NCI-H524 (cell line): ENCODE data around the gene SEMA5B.
A peak's percentile ranks its signal among the peaks of the same experiment; 100 is the strongest.

ENCODE experiments used
- DNase-seq, 2 experiments: peaks; one replicate each; lab custom pipeline; 2025; lab: John Stamatoyannopoulos, UW

Gene SEMA5B

DNA sequence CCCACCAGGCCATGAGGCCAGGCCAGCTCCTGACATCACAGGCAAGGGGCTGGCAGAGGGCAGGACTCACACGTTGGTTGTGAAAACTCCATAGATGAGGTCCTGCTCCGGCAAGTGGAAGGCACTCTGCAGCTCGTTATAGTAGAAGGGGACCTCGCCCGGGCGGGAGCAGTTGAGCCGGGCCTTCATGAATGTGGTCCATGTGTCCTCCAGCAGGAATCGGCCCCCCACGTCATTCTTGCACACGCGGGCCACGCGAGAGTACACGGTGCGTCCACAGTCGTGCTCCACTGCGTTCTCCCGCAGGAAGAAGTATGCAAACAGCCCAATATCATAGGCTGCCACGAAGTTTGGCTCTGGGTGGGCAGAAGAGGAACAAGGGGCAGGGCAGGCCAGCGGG lies 101.2 kb downstream of the SEMA5B start:
- DNase-seq = no peak

DNA sequence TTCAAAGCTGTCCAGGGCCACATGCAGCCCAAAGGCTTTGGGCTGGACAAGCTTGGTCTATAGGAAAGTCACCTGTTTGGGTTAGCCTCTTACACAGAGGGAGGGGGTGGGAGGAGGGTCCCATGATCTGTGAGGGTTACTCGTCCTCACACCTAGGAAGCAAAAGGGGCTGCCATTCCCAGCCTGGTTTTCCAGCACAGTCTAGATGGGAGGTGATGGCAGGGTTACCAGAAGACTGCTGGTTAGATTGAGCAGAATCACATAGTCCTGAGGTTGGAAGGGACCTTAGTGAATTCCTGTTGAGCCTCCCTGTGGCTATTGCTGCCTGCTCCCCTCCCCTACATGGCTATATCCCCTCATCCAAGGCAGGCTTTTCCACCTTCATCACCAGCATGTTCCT lies 101.8 kb downstream of the SEMA5B start:
- DNase-seq = no peak

DNA sequence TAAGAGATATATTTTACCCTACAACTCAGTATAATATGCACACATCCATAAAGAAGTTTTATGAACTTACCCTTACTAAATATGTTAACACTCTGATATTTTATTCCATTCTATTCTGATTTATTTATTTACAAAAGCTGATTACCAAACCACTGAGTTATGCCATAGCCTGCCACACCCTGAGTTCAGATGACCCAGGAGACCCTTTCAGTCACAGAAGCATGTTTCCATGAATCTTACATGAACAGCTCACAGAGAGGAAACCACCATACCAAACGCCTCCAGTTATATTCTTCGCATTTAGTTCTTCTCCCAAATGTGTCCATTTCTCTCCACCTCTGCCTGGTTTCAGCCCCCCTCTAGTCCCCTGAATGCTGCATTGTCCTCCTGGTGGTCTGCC lies 103.5 kb downstream of the SEMA5B start:
- no peak for DNase-seq

DNA sequence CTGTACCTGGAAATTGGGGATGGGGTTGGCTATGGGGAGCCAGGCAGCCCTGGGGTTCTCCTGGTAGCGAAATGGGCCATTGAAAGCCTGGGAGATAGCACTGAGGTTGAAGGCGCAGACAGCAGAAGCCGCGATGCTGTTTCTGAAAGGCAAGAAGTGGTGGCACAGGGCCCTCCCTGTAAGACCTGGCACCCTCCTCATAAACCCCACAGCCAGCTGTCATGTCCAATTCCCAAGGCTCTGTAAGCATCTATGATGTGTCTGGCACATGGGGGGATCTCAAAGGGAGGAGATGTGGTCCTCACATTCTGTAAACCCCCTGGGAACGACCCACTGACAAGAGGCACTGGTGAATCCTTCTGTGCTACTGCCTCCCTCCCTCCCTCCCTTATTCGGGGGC lies 104.0 kb downstream of the SEMA5B start:
- peak; percentile 33 to 60 for DNase-seq

DNA sequence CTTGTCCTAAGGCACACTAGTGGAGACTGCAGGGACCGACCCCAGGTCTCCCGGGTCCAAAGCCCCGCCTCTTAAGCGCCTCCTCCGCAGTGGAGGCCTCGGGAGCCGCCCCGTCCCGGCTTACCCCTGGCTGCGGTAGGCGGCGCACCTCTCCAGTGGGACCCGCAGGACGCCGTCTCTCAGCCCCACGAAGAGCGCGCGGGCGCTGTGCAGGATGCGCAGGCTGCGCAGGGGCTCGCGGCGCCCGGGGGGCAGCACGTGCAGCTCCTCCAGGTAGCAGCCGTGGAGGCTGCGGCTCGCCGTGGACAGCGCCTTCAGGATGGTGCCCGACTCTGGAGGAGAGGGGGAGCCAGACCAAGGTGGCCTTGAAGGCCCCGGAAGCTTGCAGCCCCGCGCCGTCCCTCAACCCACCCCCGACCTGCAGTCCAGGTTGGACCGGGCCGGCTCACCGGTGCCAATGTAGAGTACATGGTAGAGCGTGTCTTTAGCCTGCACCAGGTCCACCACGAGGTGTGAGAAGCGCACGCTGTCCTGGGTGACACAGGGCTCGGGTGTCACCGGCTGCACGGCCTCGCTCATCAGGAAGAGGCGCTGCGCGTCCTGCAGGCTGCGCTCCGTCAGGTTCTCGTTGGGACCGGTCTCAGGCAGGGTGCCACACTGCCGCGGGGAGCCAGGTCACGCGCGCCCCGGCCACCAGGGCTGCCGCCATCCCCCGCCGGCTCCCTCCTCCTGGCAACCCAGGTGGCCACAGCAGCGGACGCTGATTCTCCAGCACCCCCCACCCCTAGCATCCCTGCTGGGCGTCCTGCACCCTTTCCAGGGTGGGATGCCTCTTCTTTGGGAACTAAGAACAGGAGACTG lies 105.5 kb downstream of the SEMA5B start:
- no peak for DNase-seq

DNA sequence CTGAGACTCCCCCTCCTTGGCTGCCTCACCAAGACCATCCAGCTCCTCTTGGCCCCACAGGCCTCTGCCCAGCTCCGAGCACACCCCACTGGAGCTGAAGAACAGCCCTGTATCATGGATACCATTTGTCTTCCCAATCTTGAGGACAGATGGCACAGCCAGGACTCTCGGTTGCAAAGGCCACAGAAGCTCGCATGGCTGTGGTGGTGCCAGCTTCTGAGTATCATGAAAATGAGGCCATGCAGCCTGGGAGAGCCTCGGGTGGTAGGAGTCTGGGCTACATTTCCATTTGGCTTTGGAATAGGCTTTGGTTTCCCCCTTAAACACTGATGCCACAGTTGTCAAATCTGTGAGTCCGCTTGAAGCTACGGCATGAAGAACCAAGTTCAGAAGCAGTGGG lies 106.6 kb downstream of the SEMA5B start:
- DNase-seq = no peak

DNA sequence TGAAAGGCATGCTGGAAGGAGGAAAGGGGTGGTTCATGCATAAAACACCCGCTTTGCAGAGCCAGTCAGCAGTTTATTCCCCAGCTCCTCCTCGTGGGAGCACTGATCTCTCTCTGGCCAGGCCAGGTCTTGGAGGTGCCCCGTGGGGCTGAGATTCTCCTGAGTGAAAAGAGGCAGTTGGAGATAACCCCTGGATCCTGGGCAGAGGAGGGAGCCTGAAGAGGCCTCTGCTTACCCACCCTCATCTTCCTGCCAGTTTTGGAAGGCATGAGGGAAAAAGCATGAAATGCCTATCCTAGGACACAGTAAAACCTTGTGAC lies 108.3 kb downstream of the SEMA5B start:
- DNase-seq = no peak

DNA sequence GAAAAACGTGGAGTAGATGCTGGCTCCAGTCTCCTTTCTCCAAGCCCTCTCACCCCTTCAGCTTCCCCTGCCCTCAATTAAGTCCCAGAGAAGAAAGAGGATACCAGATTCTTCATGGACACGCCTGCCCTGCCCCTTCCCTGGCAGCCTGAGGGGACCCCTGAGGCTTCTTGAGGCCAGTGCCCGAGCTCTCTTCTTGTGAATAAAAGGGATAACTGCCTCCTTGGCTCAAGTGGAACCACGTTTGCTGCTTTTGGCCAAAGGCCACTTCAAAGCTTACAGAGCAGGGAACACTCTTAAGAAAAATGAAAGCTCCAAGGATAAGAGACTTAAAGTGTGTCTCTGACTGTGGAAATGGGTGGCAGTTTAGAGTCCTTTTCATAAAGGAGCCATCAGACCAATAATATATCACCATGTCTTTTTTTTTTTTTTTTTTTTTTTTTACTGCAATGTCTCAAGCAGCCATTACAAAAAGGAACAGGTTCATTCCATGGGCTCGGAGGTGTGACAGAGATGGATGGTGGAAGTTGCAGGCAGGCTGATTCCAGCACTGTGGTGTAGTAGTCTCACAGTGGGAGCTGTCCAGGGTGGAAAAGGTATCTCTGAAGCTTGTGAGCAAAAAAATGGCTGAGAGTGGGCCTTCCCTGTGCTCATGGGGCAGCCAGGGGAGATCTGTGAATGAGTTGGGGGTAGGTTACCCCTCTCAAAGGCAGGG lies 108.8 kb downstream of the SEMA5B start:
- DNase-seq = no peak

DNA sequence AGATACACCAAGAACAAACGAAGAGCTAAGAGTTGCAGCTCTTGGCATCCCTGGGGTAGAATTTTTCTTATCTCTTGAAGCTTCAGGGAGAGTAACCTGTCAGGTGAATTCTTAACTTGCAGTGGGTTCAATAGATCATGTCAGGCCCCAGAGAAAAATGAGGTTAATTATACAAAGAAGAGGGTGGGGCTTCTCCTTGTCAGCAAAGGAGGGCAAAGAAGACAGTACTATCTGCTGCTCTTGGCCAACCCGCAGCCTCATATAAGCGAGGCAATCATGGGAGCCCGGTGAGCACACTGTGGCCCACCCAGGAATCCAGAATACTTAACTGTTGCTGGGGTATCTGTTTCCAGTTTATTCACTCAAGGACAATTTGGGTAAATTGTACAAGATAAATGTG lies 110.2 kb downstream of the SEMA5B start:
- no peak for DNase-seq

DNA sequence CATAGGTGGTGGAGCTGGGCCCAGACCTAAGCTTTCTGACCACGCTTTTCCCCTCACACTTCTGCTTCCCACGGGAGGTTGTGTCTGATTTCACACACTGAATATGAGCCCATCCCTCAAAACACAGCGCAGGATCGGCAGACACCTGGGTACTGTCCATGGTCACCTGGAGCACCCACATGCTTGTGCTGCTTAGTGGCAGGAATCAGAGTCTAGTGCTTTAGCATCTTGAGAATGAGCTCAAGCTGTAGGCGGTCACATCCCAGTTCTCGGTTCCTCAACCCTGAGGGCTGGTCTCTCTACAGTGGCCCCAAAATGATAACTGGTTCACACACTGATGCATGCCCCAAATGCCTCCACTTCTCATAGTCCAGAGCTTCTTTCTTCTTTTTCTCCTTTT lies 111.0 kb downstream of the SEMA5B start:
- no peak for DNase-seq

DNA sequence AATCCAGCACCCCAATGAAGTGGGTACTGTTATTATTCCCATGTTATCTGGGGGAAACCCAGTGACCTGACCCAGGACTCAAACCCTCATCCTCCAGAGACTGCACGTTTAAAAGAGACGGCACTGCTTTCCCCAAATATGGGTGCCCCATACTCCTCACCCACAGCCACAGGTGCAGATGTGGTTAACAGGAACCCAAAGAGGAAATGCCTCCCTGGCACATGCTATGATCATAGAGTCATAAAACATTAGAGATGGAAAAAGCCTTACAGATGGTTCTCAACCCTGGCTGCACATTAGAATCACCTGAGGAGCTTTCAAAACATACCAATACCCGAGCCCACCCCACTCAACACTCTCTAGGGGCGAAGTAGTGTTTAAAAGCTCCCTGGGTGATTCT lies 111.5 kb downstream of the SEMA5B start:
- DNase-seq = no peak

DNA sequence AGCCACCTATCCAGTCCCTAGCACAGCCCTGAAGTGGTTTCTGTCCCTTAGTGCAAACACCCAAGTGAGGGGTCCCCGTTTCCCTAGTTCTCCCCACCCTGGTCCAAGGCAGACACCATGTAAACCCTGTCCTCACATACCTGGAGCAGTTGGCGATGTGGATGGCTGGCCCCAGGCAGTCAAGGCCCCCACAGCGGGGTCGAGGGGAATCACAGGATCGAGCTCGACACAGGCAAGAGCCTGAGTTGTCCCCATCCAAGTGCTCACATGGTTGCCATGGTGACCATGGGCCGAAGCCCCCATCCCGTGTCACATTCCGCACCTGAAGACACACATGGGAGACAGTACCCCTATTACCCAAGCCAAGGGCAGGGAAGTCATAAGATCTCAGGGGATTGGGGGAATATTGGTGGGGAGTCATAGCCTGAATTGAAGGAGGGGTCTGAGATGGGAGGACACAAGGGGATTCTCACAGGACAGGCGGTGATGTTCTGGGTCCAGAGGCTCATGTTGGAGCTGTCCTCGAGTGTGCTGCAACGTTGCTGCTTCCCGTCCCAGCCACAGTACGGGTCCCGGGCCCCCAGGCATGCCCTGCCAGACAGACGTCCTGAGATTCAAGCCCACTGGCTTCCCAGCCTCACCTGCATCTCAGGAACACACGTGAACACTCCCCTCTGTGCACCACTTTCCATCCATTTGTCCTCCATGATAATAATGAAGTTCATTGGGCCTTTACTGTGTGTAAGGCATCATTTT lies 112.1 kb downstream of the SEMA5B start:
- DNase-seq = no peak

DNA sequence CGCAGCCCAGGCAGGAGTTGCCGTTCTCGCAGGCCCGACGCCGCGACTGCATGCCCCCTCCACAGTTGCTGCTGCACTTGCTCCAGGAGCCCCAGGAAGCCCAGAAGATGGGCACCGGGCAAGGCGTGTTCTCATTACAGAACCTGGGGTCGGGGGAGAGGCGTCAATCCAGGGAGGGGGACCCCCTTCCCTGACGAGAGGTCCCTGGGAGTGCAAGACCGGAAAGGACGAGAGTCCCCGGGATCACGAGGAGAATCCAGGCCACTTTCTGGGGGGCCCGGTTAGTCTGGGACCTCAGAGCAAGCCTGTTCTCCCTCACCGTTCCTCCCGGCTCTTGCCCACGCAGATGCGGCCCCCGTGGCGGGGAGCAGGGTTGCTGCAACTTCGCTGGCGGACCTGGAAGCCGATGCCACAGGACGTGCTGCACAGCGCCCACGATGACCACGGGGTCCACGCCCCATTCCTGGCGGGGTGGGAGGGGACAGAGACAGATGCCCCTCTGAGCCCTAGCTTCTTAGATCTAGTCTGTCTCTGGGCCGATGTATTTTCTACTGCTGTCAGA lies 113.9 kb downstream of the SEMA5B start:
- no peak for DNase-seq

DNA sequence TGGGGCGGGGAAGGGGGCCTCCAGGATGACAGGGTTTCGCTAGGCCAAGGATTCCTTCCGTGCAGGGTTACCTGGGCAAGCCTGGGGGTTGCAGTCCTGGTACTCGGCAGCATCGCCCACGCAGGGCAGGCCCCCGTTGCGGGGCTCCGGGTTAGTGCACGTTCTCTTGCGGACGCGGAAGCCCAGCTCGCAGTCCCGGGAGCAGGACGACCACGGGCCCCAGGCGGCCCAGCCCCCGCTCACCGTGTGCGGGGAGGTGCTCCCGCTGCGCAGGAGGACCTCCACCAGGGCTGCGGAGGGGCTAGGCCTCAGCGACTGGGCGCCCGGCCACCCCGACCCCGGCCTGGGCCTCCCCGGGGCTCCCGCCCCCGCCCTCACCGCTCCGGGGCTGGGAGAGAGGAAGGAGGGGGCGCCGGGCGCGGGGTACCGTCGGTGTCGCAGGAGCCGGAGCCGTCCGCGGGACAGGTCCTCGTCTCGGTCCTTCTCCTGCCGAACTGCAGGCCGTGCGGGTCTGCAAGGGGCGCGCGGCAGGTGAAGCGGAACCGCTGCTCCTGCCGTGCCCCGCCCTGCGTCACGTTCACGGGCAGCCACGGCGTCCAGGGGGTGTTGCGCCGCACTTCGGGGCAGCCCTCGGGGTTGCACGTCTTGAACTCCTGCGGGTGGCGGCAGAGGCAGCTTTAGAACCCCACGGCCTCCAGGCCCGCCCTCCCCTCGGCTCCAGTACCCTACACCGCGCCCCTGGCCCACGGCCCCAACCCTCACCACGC lies 114.6 kb downstream of the SEMA5B start:
- no peak for DNase-seq

DNA sequence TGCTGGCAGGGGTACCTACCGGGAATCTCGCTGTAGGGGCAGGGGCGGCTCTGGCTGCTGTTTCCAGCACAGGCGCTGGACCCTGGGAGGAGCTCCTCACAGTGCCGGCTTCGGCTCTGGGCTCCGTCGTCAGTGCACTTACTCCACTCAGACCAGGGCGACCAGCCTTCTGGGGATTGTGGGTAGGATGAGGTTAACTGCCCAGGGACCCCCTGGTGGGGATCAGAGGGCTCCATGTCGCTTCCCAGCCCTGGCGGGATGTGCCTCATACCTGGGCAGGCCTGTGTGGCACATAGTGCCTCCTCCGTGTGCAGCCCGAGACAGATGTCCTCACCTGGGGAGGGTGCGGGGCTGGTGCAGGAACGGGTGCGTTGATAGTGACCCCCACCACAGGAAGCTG lies 115.7 kb downstream of the SEMA5B start:
- no peak for DNase-seq

DNA sequence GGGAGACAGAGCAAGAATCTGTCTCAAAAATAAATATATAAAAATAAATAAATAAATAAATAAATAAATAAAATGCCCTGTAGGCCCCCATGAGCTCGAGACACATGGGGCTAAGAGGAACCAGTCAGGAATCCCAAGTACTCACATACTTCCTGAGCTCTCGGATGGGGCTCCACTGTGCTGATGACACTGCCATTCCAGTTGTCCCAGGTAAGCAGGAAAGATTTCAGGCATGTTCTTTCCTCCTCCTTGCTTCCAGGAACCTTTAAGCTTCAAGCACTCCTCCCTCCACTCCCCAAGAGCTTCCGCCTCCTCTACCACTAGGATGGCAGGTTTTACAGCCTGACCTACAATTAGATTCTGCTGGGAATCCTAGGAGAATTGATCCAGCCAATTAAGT lies 119.3 kb downstream of the SEMA5B start:
- DNase-seq = no peak

DNA sequence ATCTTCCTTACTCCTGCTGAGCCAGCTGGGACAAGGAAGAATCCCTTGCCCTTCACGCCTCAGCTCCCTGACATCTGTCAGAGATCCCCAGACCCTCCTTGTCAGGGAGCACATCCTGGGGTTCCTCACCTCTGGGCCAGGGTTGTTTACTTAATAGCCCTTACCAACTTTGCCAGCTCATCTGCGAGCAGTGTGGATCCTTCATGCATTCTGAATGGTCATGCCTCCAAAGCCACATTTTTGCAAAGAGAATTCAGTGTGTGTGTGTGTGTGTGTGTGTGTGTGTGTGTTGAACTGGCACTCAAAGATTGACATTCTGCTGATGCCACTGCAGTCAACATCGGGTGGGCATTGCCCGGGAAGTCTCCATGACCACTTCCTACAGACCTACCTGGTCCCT lies 120.1 kb downstream of the SEMA5B start:
- DNase-seq = no peak

DNA sequence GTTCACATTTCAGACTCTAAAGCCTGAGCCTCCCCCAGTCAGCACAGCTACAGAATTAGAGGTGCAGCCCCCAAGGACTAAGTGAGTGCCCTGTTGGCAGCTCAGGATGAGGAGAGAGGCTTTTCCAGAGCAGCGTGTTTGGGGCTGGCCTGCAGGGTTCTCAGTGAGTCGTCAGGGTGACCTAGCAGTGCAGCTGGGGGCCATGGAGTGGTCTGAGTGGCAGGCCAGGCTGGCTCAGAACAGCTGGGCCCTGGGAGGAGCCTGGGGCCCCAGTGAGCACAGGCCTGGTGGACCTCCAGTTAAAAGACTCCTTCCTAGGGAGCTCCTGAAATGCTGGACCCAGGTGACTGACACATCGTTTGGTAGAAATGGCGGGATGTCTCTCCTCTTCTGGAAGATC lies 124.4 kb downstream of the SEMA5B start:
- DNase-seq = peak in 1 of 2 experiments; percentile 39

DNA sequence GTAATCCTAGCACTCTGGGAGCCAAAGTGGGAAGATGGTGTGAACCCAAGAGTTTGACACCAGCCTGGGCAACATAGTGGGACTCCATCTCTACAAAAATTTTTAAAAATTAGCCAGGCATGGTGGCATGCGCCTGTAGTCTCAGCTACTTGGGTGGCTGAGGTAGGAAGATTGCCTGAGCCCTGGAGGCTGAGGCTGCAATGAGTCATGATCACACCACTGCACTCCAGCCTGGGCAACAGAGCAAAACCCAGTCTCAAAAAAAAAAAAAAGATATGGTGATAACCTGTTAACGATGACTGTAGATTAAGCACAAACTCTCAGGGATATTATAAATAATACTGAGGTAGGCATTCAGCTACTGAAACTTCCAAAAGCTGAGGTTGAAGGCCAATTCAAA lies 125.2 kb downstream of the SEMA5B start:
- no peak for DNase-seq

DNA sequence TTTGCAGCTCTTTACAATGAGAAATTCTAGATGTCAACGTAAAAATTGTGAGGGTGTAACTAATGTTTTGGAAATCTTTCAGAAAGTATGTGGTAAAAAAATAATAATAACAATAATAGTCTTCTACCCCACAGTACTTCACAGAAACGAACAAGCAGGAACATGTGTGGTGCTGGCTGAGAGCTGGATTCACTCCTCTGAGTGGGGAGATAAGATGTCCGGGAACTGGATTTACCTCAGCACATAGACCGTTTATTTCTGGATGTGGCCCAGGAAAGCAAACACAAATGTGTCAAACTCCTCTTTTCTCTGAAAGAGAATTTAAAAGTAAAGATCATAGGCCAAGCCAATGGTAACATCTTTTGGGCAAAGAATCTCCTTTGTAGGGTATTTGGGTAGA lies 129.3 kb downstream of the SEMA5B start:
- DNase-seq = no peak

DNA sequence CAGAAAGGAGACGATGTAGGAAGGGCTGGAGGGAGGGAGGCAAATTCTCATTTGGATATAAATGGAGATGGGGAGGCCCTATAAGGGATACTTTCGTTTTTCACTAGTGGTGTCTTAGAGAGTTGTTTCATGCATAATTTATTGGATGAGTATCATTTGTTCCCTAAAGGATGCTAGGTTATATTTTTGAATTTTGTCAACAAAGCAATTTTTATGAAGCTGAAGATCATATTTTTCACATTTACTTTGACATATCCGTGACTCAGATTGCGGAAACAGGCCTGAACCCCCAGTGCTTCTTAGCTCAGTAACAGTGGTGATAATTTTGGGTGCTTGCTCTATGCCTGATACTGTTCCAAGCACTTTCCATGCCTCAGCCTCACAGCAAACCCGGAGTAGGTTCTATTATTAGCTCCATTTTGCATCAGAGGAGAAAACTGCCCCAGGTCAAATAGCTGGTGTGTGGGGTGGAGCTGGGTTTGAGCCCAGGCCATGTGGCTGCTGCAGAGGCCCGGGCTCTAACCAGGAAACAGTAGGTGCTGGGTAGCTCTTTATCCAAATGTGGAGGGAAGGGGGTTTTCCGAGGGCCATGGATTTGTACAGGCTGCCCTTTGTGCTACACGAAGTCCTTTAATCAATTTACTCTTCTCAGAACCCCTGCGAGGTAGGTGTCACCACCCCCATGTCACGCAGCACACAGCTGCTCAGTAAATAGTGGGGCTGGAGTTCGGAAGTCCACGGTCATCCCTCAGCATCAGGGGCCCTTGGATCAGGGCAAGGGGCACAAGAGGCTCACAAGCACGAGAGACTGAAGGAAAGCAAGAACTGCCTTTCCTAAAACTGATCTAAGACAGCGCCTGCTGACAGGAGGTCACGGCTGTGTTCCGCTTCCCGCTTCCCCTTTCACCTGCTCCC lies 133.6 kb downstream of the SEMA5B start:
- no peak for DNase-seq
